HCT116 (cell line): ENCODE data around the gene TAF10. TPM values are rescaled to one million over a fixed set of nuclear protein-coding genes. Genes with fewer than 3 reads are reported as not detected.

Experiments used
- ATAC-seq: fragments of 200-7000 bp; cut with Tn5 transposase; 2 replicates; pipeline ENCODE4 v1.9.1; 2020; ENCODE audit warnings: mild to moderate bottlenecking, moderate library complexity
- BruUV-seq: library from RNA; stranded (reverse); fragments of 400-500 nt; replicated peaks from 2 replicates; lab custom pipeline; 2021; lab: Mats Ljungman, UMichigan
- CTCF ChIA-PET: fragments of 300-600 bp; sonication (Branson Sonifier 250); formaldehyde crosslinking; loops from one replicate; lab custom pipeline; 2021; ENCODE audit warnings: antibody characterized with exemption; lab: Charles Lee
- POLR2A ChIA-PET: fragments of 300-600, 350-600 bp; sonication (Branson Sonifier 250); formaldehyde crosslinking; loops from one replicate; lab custom pipeline; 2021; ENCODE audit warnings: antibody characterized with exemption; lab: Charles Lee
- RAD21 ChIA-PET, 2 experiments: fragments of 300-600 bp; sonication (Branson Sonifier 250); formaldehyde crosslinking; loops; one replicate each; lab custom pipeline; 2023; ENCODE audit warnings: low total read pairs in 2 of 2; ENCODE audit not compliant: uncharacterized antibody in 2 of 2, unreplicated experiment in 2 of 2, low non-redundant PET in 1 of 2; lab: Charles Lee
- DNase-seq: peaks from one replicate; pipeline ENCODE4 v3.0.0-alpha.2; 2010; ENCODE audit warnings: low read depth, low spot score
- H2AFZ ChIP-seq: fragments of 200-600 bp; shearing (Covaris generic), sonication (generic); 2 replicates; pipeline ENCODE4 v1.6.1; 2017; ENCODE audit warnings: low read depth, mixed run types, mixed read lengths, antibody characterized with exemption, low read length; ENCODE audit not compliant: poor library complexity, severe bottlenecking
- H3K27ac ChIP-seq: 2 replicates; pipeline ENCODE4 v1.5.1; 2012; ENCODE audit warnings: low read depth, low read length
- H3K27me3 ChIP-seq: fragments of 200-600 bp; sonication (generic); 2 replicates; pipeline ENCODE4 v1.6.1; 2016; ENCODE audit warnings: mixed run types, low read length, mixed read lengths; ENCODE audit not compliant: insufficient read depth
- H3K36me3 ChIP-seq, 2 experiments: fragments of 200-500 bp in 1 of 2; fragments of 200-600 bp in 1 of 2; sonication (Bioruptor generic) in 1 of 2; sonication (generic) in 1 of 2; 2 replicates each; pipeline versions ENCODE4 v1.5.1 to v1.6.1; 2014 to 2016; ENCODE audit warnings: low read length in 2 of 2, inconsistent platforms in 1 of 2, mixed read lengths in 1 of 2, mixed run types in 1 of 2; ENCODE audit not compliant: insufficient read depth in 2 of 2, control insufficient read depth in 1 of 2
- H3K4me1 ChIP-seq, 2 experiments: fragments of 200-600 bp in 1 of 2; sonication (generic) in 1 of 2; 2 replicates each; pipeline versions ENCODE4 v1.5.1 to v1.6.1; 2012 to 2017; ENCODE audit warnings: low read length in 2 of 2, inconsistent platforms in 1 of 2, mild to moderate bottlenecking in 1 of 2, mixed read lengths in 1 of 2, mixed run types in 1 of 2, moderate library complexity in 1 of 2; ENCODE audit not compliant: insufficient read depth in 2 of 2, control insufficient read depth in 1 of 2
- H3K4me2 ChIP-seq: fragments of 200-600 bp; sonication (generic); 2 replicates; pipeline ENCODE4 v1.6.1; 2017; ENCODE audit warnings: mixed run types, low read length, mixed read lengths
- H3K4me3 ChIP-seq, 2 experiments: fragments of 200-600 bp in 1 of 2; sonication (generic) in 1 of 2; replicated peaks in 1 of 2; 2 replicates each; pipeline ENCODE4 v1.5.1; 2011 to 2016; ENCODE audit warnings: low read length in 2 of 2, control low read depth in 1 of 2, low read depth in 1 of 2, mild to moderate bottlenecking in 1 of 2, mixed read lengths in 1 of 2, mixed run types in 1 of 2
- H3K79me2 ChIP-seq: fragments of 200-600 bp; sonication (generic); 2 replicates; pipeline ENCODE4 v1.6.1; 2017; ENCODE audit warnings: mild to moderate bottlenecking, mixed run types, low read length, moderate library complexity, mixed read lengths; ENCODE audit not compliant: insufficient read depth
- H3K9ac ChIP-seq: fragments of 200-600 bp; sonication (generic); 2 replicates; pipeline ENCODE4 v1.6.1; 2016; ENCODE audit warnings: low read length, mixed read lengths
- H3K9me2 ChIP-seq: fragments of 200-600 bp; sonication (generic), shearing (Covaris generic); 2 replicates; pipeline ENCODE4 v1.6.1; 2017; ENCODE audit warnings: mixed run types, mild to moderate bottlenecking, moderate library complexity; ENCODE audit not compliant: insufficient read depth
- H3K9me3 ChIP-seq, 2 experiments: fragments of 200-500 bp in 1 of 2; fragments of 200-600 bp in 1 of 2; sonication (Bioruptor generic) in 1 of 2; sonication (generic) in 1 of 2; 2 replicates each; pipeline ENCODE4 v1.6.1; 2014 to 2017; ENCODE audit warnings: low read length in 2 of 2, mixed read lengths in 2 of 2, inconsistent platforms in 1 of 2, low read depth in 1 of 2, mild to moderate bottlenecking in 1 of 2, mixed run types in 1 of 2, moderate library complexity in 1 of 2; ENCODE audit not compliant: control insufficient read depth in 1 of 2, insufficient read depth in 1 of 2
- H4K20me1 ChIP-seq: fragments of 200-600 bp; sonication (generic), shearing (Covaris generic); 2 replicates; pipeline ENCODE4 v1.6.1; 2017; ENCODE audit warnings: mixed run types, mild to moderate bottlenecking, moderate library complexity; ENCODE audit not compliant: insufficient read depth
- CEBPB ChIP-seq: IDR thresholded peaks from 2 replicates; pipeline ENCODE4 v1.6.1; 2012; ENCODE audit warnings: low read depth
- CTCF ChIP-seq, 3 experiments: fragments of 200-600 bp in 1 of 3; sonication (generic) in 1 of 3; IDR thresholded peaks in 2 of 3; conservative IDR thresholded peaks in 1 of 3; 2 replicates each; pipeline ENCODE4 v1.5.1; 2012 to 2017; ENCODE audit warnings: low read depth in 2 of 3, low read length in 2 of 3, antibody characterized with exemption in 1 of 3, borderline replicate concordance in 1 of 3, control low read depth in 1 of 3, mild to moderate bottlenecking in 1 of 3, mixed read lengths in 1 of 3, mixed run types in 1 of 3, moderate library complexity in 1 of 3; ENCODE audit not compliant: insufficient read depth in 1 of 3
- EGR1 ChIP-seq: IDR thresholded peaks from 2 replicates; pipeline ENCODE4 v1.6.1; 2012; ENCODE audit warnings: low read depth
- FOSL1 ChIP-seq: IDR thresholded peaks from 2 replicates; pipeline ENCODE4 v1.6.1; 2012; ENCODE audit warnings: low read depth
- JUND ChIP-seq: IDR thresholded peaks from 2 replicates; pipeline ENCODE4 v1.6.1; 2012
- SIN3A ChIP-seq: IDR thresholded peaks from 2 replicates; pipeline ENCODE4 v1.6.1; 2012; ENCODE audit warnings: low read depth
- SP1 ChIP-seq: IDR thresholded peaks from 2 replicates; pipeline ENCODE4 v1.6.1; 2012; ENCODE audit warnings: low read depth
- TCF7L2 ChIP-seq: IDR thresholded peaks from 2 replicates; pipeline ENCODE4 v1.7.0; 2011; ENCODE audit warnings: borderline replicate concordance, inconsistent platforms; ENCODE audit not compliant: insufficient read depth, insufficient read length; ENCODE audit errors: extremely low read depth
- YY1 ChIP-seq: IDR thresholded peaks from 2 replicates; pipeline ENCODE4 v1.6.1; 2011; ENCODE audit warnings: low read length, low read depth, moderate library complexity, mild to moderate bottlenecking; ENCODE audit not compliant: insufficient replicate concordance; ENCODE audit errors: extremely low read depth
- ZFX ChIP-seq: fragments of 450-650 bp; IDR thresholded peaks from 2 replicates; pipeline ENCODE4 v1.6.1; 2017
- intact Hi-C: fragments of 100-400 bp; cut with micrococcal nuclease; formaldehyde crosslinking; loops from 2 replicates; pipeline ENCODE4 v1.10.0; 2022
- total RNA-seq: library from RNA; stranded (reverse); gene quantifications from one replicate; pipeline ENCODE4 v1.2.1, GENCODE V29; 2021; ENCODE audit not compliant: unreplicated experiment

TAF10 gene
- total RNA-seq, 1 experiment from 2014 or later, result 151 TPM

GRCh38 chr11:6650980-6651379 lies 39.0 kb upstream of the TAF10 start:
- no TSS peak for BruUV-seq
- POLR2A ChIA-PET, result no interaction called here
- ATAC-seq, result peak; percentile 28; the same call in 1 of the 2 replicates
- RAD21 ChIA-PET, result no interaction called here
- H4K20me1 ChIP-seq, result no peaks in the 10 kb centered on the region
- H3K9me2 ChIP-seq, result no peaks in the 10 kb centered on the region
- TF ChIP-seq FOSL1 (peak; percentile 12; the same call in 1 of the 2 replicates), JUND (peak; percentile 12; the same call in 1 of the 2 replicates), EGR1 (no peak)
- DNase-seq, result no peak
- no peak overlapping the region for H3K27ac ChIP-seq
- H3K79me2 ChIP-seq, result no peaks in the 10 kb centered on the region
- H3K4me3 ChIP-seq, result no peak overlapping the region
- no peaks in the 10 kb centered on the region for H3K9me3 ChIP-seq
- H3K27me3 ChIP-seq, result peaks cover 32% of the 10 kb centered on the region; the same call in 1 of the 2 replicates
- peaks cover 0 to 7% of the 10 kb centered on the region in 2 experiments; a peak in 2 of 4 replicates for H3K4me1 ChIP-seq
- H3K9ac ChIP-seq, result no peak overlapping the region
- H3K4me2 ChIP-seq, result peak overlapping the region; percentile 40
- CTCF ChIA-PET, result no interaction called here
- no peaks in the 10 kb centered on the region for H3K36me3 ChIP-seq
- H2AFZ ChIP-seq, result no peak overlapping the region
- intact Hi-C loops, result no loop called here

- ATAC-seq, result no peak
- no peaks in the 10 kb centered on the region for H3K79me2 ChIP-seq
- ChIA-PET RAD21 (no interaction called here), CTCF (interaction anchor here (1.0 kb wide), 1 partner anchor 18 kb away, joined by 3 read pairs; no protein-coding TSS in a partner anchor), POLR2A (no interaction called here)
- no peaks in the 10 kb centered on the region for H4K20me1 ChIP-seq
- H3K9ac ChIP-seq, result no peak overlapping the region
- peaks cover 0 to 7% of the 10 kb centered on the region in 2 experiments; a peak in 2 of 4 replicates for H3K4me1 ChIP-seq
- H2AFZ ChIP-seq, result no peak overlapping the region
- no peak overlapping the region for H3K4me2 ChIP-seq
- no peak overlapping the region for H3K4me3 ChIP-seq
- no peaks in the 10 kb centered on the region for H3K9me2 ChIP-seq
- TF ChIP-seq CEBPB (no peak), CTCF (IDR thresholded peaks at IDR 0.05 in 2 of 3, conservative IDR thresholded peaks at IDR 0.05 in 1 of 3; ENCODE audit: borderline replicate concordance in 1 of 3, insufficient read depth in 1 of 3, low read depth in 2 of 3, low read length in 2 of 3) (no peak), SP1 (no peak), TCF7L2 (no peak), JUND (no peak), ZFX (no peak), YY1 (no peak), SIN3A (no peak)
- peaks cover 32% of the 10 kb centered on the region; the same call in 1 of the 2 replicates for H3K27me3 ChIP-seq
- BruUV-seq, result no TSS peak
- H3K36me3 ChIP-seq, result no peaks in the 10 kb centered on the region
- no peak for DNase-seq
- intact Hi-C loops, result no loop called here
- no peaks in the 10 kb centered on the region for H3K9me3 ChIP-seq
- no peak overlapping the region for H3K27ac ChIP-seq
These were observed 38.1 kb upstream of the TAF10 start for GRCh38 chr11:6650104-6650503.
